ENCODE results near the gene MICAL2. TPM values are rescaled to one million over a fixed set of nuclear protein-coding genes. Genes with fewer than 3 reads are reported as not detected.

The MICAL2 gene
- total RNA-seq, 1 donor from 2014 or later, result 21.7 TPM

GRCh38 chr11:12241401-12241800, 131.0 kb downstream of the MICAL2 start:
- Mint-ChIP-seq H3K9me3 (ENCODE audit: unreplicated experiment) (no peaks in the 10 kb centered on the region), H3K27ac (ENCODE audit: unreplicated experiment) (no peak overlapping the region), H3K4me1 (ENCODE audit: unreplicated experiment) (peaks cover 5% of the 10 kb centered on the region), H3K4me3 (ENCODE audit: unreplicated experiment) (no peak overlapping the region), H3K27me3 (ENCODE audit: unreplicated experiment) (peaks cover 13% of the 10 kb centered on the region), H3K36me3 (ENCODE audit: low read depth, unreplicated experiment) (peaks cover 3% of the 10 kb centered on the region)
- TF ChIP-seq CTCF (IDR thresholded peaks at IDR 0.05; ENCODE audit: unreplicated experiment), result no peak
- no peak for DNase-seq (ENCODE audit: low spot score)

- Mint-ChIP-seq H3K27ac (ENCODE audit: unreplicated experiment) (no peak overlapping the region), H3K27me3 (ENCODE audit: unreplicated experiment) (peaks cover 15% of the 10 kb centered on the region), H3K36me3 (ENCODE audit: low read depth, unreplicated experiment) (peaks cover 3% of the 10 kb centered on the region), H3K4me1 (ENCODE audit: unreplicated experiment) (peaks cover 5% of the 10 kb centered on the region), H3K9me3 (ENCODE audit: unreplicated experiment) (no peaks in the 10 kb centered on the region), H3K4me3 (ENCODE audit: unreplicated experiment) (no peak overlapping the region)
- DNase-seq (ENCODE audit: low spot score), result no peak
- TF ChIP-seq CTCF (IDR thresholded peaks at IDR 0.05; ENCODE audit: unreplicated experiment), result no peak
Observed at GRCh38 chr11:12241971-12242672, 131.7 kb downstream of the MICAL2 start.

GRCh38 chr11:12242966-12243365, 132.6 kb downstream of the MICAL2 start:
- TF ChIP-seq CTCF (IDR thresholded peaks at IDR 0.05; ENCODE audit: unreplicated experiment), result no peak
- DNase-seq (ENCODE audit: low spot score), result no peak
- peaks cover 16% of the 10 kb centered on the region for H3K27me3 Mint-ChIP-seq (ENCODE audit: unreplicated experiment)
- peaks cover 5% of the 10 kb centered on the region for H3K4me1 Mint-ChIP-seq (ENCODE audit: unreplicated experiment)
- peaks cover 7% of the 10 kb centered on the region for H3K36me3 Mint-ChIP-seq (ENCODE audit: low read depth, unreplicated experiment)
- no peaks in the 10 kb centered on the region for H3K9me3 Mint-ChIP-seq (ENCODE audit: unreplicated experiment)
- no peak overlapping the region for H3K27ac Mint-ChIP-seq (ENCODE audit: unreplicated experiment)
- no peak overlapping the region for H3K4me3 Mint-ChIP-seq (ENCODE audit: unreplicated experiment)

- Mint-ChIP-seq H3K27ac (ENCODE audit: unreplicated experiment) (no peak overlapping the region), H3K9me3 (ENCODE audit: unreplicated experiment) (no peaks in the 10 kb centered on the region), H3K36me3 (ENCODE audit: low read depth, unreplicated experiment) (peaks cover 7% of the 10 kb centered on the region), H3K4me3 (ENCODE audit: unreplicated experiment) (no peak overlapping the region), H3K4me1 (ENCODE audit: unreplicated experiment) (peaks cover 9% of the 10 kb centered on the region), H3K27me3 (ENCODE audit: unreplicated experiment) (peaks cover 16% of the 10 kb centered on the region)
- no peak for DNase-seq (ENCODE audit: low spot score)
- TF ChIP-seq CTCF (IDR thresholded peaks at IDR 0.05; ENCODE audit: unreplicated experiment), result no peak
Observed at GRCh38 chr11:12243486-12243885, 133.1 kb downstream of the MICAL2 start.

GRCh38 chr11:12243911-12244550, 133.6 kb downstream of the MICAL2 start:
- no peak for DNase-seq (ENCODE audit: low spot score)
- Mint-ChIP-seq H3K27ac (ENCODE audit: unreplicated experiment) (no peak overlapping the region), H3K27me3 (ENCODE audit: unreplicated experiment) (peaks cover 13% of the 10 kb centered on the region), H3K36me3 (ENCODE audit: low read depth, unreplicated experiment) (peaks cover 7% of the 10 kb centered on the region), H3K4me3 (ENCODE audit: unreplicated experiment) (no peak overlapping the region), H3K4me1 (ENCODE audit: unreplicated experiment) (peaks cover 12% of the 10 kb centered on the region), H3K9me3 (ENCODE audit: unreplicated experiment) (no peaks in the 10 kb centered on the region)
- no peak for TF ChIP-seq CTCF (IDR thresholded peaks at IDR 0.05; ENCODE audit: unreplicated experiment)
